ENCODE results near the gene SLC38A9. TPM values are rescaled to one million over a fixed set of nuclear protein-coding genes. Genes with fewer than 3 reads are reported as not detected.

SLC38A9 gene
- total RNA-seq, 1 experiment from 2014 or later, result 7.4 TPM

DNA sequence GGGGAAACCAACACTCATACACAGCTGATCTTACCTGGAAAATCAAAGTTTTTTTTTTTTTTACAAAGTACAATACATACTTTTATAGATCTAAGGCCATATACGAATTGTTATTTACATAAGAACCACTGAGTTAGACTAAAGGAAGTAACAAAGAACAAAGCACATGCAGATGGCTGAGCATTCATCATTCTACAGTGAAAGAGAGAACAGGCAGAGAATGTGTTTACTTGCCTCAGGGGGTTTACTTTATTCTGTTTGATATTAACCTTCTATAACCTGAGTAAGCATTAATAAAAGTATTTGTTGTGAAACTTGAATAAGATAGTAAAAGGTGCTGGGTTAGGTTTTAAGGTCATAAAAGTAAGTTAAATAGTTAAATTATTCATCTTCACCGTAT is 54.7 kb downstream of the SLC38A9 start:
- no peak for DNase-seq (ENCODE audit: low spot score)

DNA sequence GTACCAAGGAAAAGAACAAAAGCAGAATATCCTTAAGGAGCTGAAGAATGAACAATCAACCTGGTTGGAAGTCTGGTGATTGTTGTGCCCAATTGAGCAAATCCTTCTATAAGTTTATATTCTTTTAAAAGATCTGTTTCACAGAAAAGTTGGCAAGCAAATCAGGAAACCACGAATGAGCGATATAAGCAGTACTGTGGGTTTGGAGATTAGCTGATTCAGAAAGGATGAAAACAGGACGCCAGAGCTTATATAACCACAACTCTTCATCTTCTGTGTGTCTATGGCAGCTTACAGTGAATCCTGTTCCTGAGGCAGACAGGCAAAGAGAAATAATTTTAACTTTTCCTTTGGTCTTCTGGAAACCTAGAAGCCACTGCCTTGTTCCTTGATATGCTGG is 61.7 kb downstream of the SLC38A9 start:
- no peak for DNase-seq (ENCODE audit: low spot score)

DNA sequence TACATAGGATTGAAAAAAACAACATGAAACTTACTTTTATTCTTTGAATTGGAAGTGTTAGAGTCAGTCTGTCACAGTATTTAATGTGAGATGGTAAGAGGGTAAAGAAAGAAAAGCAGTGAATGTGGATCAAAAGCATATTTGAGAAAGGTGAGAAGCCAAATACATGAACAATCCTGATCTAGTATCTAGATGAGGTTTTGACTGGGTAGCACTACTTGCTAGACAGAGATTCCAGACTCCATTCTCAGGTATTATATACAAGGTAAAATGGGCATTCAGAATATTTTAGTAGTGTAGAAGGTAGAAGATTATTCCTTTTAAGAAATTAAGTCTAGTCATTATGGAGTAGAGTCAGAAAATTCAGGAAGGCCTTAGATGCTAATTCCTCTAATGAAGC is 62.2 kb downstream of the SLC38A9 start:
- no peak for DNase-seq (ENCODE audit: low spot score)

DNA sequence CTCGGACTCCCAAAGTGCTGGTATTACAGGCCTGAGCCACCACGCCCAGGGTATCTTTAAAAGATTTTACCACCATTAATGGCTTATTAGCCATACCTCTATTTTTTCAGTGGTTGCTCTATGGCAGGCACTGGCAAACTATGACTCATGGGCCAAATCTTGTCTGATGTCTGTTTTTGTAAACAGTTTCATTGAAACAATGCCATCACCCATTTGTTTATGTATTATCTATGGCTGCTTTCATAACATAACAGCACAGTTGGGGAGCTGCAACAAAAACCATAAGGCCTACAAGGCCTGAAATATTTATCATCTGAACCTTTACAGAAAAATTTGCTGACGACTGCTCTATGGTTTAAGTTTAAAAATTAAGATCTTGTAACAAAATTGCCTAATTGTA is 66.8 kb downstream of the SLC38A9 start:
- no peak for DNase-seq (ENCODE audit: low spot score)

DNA sequence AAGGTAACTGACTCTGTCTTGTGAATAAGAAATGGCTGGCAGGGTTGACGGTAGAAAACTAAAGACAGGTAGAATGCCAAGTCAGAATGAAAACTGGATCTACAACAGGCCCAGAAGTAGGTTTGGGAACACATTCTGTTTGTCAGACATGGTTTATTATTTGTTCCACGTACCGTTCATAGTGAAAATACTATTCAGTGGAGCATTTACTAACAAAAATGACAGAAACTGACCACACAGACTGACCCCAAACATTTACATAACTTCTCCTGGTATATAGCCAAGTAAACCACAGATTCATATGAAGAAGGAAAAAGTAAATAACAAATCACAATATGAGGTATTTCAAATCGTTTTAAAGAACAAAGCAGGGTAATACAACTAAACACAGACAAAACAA is 73.7 kb downstream of the SLC38A9 start:
- no peak for DNase-seq (ENCODE audit: low spot score)

DNA sequence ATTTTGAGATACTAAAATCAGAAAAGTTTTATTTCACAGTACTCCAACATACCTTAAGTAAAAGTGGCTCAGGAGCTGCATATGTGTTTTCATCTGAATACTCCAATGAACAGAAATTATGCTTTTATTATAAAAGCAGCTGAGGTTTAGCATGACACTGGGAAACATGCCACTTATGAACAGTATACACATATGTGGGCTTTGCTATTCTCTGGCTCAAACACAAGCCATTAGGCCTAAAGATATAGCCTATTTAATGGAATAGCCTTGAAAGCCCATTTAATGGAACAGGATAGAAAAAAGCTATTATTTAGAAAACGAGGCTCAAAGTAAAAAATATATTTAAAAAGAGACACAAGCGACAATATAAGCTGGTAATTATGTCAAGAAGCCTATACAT is 74.1 kb downstream of the SLC38A9 start:
- DNase-seq (ENCODE audit: low spot score), result no peak

DNA sequence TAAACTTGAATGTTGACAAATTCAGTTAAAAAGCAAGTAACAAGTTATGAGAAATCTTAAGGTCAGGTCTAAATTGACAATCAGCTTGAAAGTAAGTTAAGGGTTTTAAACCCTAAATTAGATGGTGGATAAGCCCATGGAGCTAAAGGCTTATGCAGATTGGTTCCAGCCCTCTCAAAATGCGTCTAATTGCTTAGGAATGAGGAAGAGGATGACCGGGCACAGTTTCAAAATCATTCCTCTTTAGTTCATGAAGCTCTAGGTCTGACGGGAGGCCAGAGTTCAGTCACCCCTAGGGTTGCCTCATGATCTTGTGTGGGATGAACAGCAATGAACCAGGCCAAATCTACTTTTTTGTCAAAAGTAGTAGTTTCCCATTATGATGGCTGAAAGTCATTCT is 75.4 kb downstream of the SLC38A9 start:
- peak; percentile 28 for DNase-seq (ENCODE audit: low spot score)

DNA sequence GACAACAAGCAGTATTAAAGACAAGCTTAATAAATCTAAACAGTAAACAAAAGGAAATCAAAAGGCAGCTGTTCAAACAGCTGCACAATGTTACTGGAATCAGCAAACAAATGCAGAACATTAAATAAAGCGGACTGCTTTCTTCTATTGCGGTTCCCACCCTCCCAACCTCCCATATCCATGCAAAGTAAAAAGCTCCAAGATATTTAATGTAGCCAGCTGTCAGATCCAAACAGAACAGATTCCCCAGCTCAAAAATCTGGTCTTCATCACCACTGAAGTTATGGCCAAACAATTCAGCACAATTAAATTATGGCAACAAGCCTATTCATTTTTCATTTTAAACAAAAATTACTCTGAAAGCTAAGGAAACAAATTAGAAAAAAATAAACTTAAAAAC is 75.9 kb downstream of the SLC38A9 start:
- no peak for DNase-seq (ENCODE audit: low spot score)

DNA sequence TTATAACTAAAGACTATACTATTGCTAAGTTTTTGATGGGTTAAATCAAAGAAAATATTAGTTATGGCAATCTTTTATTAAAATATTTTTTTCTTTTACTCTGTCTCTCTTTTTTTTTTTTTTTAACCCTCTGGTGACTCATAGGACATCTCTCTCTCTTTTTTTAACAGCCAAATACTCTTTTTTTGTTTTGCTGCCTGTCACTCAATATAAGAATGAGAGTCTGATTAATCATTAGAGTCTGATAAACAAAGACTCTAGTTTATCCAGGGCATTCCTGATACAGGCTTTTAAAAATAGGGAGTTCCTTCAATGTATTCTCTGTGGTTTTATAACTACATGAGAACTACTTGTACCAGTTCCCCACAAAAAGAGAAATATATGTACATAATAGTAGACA is 77.3 kb downstream of the SLC38A9 start:
- DNase-seq (ENCODE audit: low spot score), result no peak

DNA sequence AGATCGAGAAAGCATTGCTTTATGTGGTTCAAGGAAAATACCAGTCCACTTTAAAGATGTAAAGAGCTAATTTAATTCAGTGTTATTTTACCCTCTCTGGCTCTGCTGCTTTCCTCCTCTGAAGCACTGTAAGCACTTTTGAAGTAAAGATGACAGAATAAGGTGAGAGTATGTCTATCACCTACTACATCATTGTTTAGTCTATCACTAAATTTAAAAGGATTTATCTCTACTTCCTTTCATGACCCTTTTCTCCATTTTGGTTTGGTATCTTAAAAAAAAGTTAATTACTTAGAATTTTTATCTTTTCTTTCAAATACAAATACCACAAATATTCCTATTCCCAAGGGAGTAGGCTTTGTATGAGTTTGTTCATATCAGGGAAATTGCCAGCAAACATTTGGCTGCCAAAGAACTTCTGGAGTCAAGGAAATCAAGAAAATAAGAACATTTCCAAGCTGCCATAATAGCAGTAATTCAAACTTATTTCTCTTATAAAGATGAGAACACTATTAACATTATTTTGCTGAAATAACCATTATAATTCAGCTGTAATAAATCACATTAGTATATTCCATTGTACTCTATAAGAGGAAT is 77.8 kb downstream of the SLC38A9 start:
- DNase-seq (ENCODE audit: low spot score), result no peak

DNA sequence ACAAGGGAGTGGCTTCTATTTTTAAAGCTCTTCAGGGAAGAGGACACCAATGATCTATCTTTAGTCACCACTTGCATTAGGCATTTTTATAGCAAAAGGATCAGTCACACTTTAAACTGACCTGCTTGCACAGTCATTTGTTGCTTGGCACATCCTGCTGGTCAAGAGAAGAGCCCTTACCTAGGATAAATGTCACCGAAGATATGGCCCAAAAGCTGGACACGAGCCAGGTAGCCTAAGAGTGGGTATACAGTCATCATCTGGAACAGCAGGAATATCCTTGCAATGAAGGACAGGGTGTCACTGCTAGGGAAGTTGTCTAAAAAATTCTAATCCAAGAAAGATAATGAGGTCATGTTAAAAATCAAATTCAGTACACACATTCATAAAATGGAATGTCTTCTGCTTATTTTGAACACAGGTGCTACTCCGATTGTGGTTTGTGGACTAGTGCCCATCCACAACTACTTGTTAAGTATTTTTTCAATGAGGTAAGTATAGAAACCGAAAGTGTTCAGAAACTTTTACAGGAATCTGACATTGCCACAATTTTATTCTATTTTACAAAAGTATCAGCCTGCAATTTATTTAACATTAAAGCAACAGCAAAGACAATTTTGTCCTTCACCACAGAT is 78.4 kb downstream of the SLC38A9 start:
- peak; percentile 62 for DNase-seq (ENCODE audit: low spot score)

DNA sequence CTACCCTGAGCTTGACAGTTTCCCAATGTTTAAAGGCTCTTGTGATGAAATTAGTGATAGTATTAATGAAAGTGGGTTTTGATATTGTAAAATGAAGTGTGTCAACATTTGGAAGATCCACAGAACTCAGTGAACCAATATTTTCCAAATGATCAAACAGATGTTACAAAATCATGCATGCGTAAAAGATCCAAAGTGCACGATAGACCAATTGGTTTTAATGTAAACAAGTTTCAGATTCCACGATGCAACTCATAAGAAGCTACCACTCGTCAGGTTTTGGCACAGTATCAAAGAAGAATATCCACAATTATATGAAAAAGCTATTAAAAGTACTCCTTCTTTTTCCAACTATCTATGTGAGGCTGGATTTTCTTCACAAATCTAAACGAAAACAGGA is 82.3 kb downstream of the SLC38A9 start:
- no peak for DNase-seq (ENCODE audit: low spot score)

DNA sequence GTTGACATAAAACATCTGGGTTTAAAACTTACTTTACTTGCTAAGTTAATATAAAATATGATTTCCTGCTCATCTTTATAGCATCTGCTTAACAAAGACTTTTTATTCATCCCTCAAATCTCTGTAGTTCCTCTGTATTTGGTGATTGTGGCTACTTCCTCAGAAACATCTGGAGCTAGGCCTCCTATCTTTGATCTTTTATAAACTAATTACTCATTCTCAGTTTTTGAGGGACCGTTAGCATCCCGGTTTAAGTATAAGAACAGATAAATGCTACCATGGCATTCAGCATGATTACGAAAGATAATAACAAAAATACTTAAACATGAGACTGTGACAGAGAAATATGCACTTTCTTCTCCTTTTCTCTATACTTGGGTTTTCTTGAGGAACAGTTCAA is 85.3 kb downstream of the SLC38A9 start:
- no peak for DNase-seq (ENCODE audit: low spot score)

DNA sequence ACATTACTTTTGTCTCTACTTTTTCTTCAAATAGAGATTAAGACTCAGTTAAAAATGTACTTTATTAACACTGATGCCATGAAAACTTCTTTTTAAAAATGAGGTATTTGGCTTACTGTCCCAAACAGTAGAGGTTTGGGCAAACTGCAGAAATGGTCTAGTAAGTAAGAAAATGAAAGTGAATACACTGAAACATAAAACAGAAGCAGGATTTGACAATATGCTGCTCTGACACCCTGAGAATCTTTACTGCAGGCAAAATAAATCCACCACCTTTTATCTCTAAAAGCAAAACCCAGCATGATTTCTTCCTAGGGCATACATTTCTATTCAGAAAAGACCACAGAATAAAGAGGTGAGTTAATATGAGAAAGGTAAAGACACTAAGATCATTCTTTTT is 86.2 kb downstream of the SLC38A9 start:
- DNase-seq (ENCODE audit: low spot score), result no peak

DNA sequence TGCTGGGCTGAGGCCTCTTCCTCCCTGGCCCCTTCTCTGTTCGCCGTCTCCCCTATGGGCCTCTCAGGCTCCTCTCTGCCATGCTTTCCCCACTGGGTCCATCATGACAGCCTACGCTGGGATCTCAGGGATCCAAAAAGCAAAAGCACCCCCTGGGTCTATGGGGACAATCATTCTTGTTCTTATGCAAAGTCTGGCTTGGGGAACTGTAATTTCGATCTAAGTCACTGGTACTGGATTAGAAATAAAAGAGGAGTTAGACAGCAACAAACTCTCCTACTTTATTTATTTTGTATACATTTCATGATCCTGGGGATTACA is 86.6 kb downstream of the SLC38A9 start:
- no peak for DNase-seq (ENCODE audit: low spot score)

DNA sequence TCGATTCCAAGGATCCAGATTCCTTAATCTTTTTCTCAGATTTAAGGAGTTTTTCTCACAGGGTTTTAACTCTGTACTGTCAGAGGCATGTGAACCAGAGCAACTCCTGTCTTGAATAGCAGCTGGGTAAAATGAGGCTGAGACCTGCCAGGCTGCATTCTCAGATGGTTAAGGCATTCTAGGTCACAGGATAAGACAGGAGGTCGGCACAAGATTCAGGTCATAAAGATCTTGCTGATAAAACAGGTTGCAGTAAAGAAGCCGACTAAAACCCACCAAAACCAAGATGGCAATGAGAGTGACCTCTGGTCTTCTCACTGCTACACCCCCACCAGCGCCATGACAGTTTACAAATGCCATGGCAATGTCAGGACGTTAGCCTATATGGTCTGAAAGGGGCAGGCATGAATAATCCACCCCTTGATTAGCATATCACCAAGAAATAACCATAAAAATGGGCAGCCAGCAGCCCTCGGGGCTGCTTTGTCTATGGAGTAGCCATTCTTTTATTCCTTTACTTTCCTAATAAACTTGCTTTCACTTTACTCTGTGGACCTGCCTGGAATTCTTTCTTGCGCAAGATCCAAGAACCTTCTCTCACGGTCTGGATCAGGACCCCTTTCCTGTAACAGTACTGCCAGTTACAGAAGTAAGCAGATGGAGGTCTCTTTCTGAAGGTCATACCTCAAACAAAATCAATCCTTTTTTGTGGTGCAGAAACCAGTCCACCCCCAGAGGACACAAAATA is 87.1 kb downstream of the SLC38A9 start:
- DNase-seq (ENCODE audit: low spot score), result no peak

DNA sequence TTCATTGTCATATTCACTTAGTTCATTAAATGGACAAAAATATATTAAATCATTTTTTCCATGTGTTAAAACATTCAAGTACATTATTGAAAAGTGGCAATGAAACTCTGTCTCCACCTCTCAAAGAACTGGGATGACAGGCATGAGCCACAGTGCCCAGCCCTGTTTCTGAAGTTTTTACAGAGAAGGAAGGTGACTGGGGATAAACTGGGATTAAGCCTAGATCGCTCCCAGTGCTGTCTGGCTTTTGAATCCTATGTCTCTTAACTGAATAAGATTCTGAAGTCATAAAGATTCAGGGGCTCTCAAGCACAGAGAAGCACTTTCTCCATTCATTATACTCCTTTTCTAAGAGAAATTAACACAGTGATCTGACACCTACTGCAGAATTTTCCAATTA is 88.3 kb downstream of the SLC38A9 start:
- DNase-seq (ENCODE audit: low spot score), result no peak

DNA sequence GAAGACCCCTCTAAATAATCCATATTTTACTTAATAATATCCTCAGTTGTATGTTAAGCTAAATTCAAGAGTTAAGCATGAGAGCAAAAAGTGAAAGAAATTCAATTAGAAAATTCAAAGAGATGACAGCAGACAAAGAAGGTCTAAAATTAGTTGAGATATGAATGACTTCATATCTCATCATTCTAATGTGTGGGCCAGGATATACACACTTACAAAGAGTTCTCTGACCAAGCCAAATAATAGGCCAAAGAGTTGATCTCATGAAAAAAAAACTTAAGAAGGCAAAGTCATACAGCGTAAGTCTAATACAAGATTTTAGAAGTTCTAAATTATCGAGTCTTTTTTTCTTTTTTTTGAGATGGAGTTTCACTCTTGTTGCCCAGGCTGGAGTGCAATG is 89.7 kb downstream of the SLC38A9 start:
- no peak for DNase-seq (ENCODE audit: low spot score)

DNA sequence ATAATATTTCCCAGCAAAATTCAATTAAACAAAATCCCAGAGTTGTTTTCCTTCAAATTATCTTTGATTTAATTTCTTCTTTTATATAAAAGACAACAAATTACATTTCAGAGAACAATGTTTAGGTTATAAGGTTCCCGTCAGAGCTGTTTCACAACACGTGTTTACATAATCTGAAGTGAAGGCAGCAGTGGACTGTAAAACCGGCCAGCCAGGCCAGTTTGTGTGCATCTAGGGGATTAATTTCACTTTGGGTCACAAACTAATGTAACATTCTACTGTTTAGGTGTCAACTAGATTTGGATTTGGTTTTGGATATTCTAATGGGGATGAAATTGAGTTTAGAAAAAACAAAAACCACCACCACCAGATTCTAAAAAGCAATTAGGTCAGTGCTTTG is 90.9 kb downstream of the SLC38A9 start:
- no peak for DNase-seq (ENCODE audit: low spot score)

DNA sequence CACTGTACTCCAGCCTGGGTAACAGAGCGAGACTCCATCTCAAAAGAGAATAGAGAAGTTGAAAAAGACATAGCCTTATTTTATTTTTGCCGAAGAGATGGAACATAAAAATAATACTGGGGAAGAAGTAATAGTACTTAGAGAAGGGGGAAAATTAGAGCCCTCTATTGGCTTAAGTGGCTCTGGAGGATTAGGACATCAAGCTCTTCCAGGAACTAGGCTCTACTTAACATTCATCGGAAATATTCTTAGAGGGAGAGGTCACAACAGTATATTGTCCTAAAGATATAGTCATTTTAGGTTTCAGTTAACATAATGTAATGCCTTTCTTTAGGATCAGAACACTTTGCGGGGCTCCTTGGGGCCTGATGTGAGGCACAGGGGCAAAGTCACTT is 91.4 kb downstream of the SLC38A9 start:
- no peak for DNase-seq (ENCODE audit: low spot score)

DNA sequence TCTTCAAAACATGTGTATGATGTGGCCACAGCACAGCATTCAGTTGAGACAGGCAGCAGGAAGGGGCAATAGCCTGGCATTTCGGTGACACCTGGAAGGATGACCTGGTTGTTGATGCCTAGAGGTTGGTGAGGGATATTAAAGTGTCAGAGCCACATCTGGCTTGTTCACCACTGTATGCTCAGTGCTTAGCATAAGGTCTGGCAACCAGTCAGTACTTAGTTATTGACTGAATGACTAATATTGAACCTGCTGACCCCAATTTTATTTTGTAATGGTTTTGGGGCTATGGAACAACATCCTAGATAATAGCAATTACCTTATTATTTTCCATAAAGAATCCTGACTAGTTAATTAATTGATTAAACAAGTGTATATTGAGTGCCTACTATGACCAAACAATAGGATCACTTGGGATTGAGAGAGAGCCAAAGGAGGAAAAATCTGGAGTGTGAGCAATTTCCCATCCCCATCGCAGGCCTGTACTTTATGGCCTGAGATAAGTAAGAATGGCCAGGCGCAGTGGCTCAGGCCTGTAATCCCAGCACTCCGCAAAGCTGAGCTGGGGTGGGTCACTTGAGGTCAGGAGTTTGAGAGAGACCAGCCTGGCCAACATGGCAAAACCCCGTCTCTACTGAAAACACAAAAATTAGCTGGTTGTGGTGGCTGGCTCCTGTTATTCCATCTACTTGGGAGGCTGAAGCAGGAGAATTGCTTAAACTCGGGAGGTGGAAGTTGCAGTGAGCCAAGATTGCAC is 91.9 kb downstream of the SLC38A9 start:
- no peak for DNase-seq (ENCODE audit: low spot score)

DNA sequence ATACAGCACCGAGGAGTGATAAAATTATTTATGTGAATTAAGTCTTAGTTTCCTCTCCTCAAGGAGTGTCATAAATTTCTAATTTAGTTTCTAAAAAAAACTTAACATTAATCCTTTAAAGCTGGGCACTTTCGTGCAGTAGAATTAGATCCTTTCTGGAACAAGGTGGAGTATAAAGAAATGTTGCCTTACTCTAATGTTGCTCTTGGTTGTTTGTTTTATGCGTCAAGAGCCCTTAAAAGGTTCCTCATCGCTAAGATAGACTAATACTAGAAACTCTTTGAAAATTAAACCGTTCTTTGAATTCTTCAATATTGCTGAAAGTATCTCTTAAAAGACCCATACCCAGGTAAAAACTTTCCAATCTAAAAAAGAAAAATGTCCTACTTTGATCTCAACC is 93.8 kb downstream of the SLC38A9 start:
- DNase-seq (ENCODE audit: low spot score), result no peak
